Activated CD8-positive, alpha-beta T cell treated with anti-CD3 and anti-CD28 coated beads for 36 hours (primary cell): Measurements from ENCODE around the gene CENPP. TPM values are rescaled to one million over a fixed set of nuclear protein-coding genes. Genes with fewer than 3 reads are reported as not detected.

Experiments used
- ATAC-seq: fragments of 200-7000 bp; cut with Tn5 transposase; one replicate; pipeline ENCODE4 v1.10.0; 2021; ENCODE audit warnings: mild to moderate bottlenecking, moderate library complexity
- CTCF ChIA-PET: fragments of 350-600 bp; sonication (Branson Sonifier 250); formaldehyde crosslinking; loops from one replicate; lab custom pipeline; 2021; ENCODE audit warnings: antibody characterized with exemption; lab: Charles Lee
- POLR2A ChIA-PET: fragments of 350-600 bp; sonication (Branson Sonifier 250); formaldehyde crosslinking; loops from one replicate; lab custom pipeline; 2021; ENCODE audit warnings: antibody characterized with exemption; lab: Charles Lee
- DNase-seq: peaks from one replicate; pipeline ENCODE4 v3.0.0-alpha.2; 2020
- H3K27ac Mint-ChIP-seq: one replicate; pipeline ENCODE4 v1.8.0; 2021; ENCODE audit warnings: mild to moderate bottlenecking, mixed read lengths
- H3K27me3 Mint-ChIP-seq: one replicate; pipeline ENCODE4 v1.8.0; 2021; ENCODE audit warnings: mixed read lengths
- H3K36me3 Mint-ChIP-seq: one replicate; pipeline ENCODE4 v1.8.0; 2021; ENCODE audit warnings: low read depth, mixed read lengths
- H3K4me1 Mint-ChIP-seq: one replicate; pipeline ENCODE4 v1.8.0; 2021; ENCODE audit warnings: low read depth, mixed read lengths
- H3K4me3 Mint-ChIP-seq: one replicate; pipeline ENCODE4 v1.8.0; 2021; ENCODE audit warnings: mild to moderate bottlenecking, moderate library complexity, mixed read lengths
- H3K9me3 Mint-ChIP-seq: one replicate; pipeline ENCODE4 v1.8.0; 2021; ENCODE audit warnings: mixed read lengths
- CTCF ChIP-seq: fragments of 200-600 bp; IDR thresholded peaks from one replicate; pipeline ENCODE4 v1.8.0; 2022; ENCODE audit warnings: antibody characterized with exemption, mild to moderate bottlenecking
- intact Hi-C: fragments of 100-400 bp; cut with micrococcal nuclease; formaldehyde crosslinking; loops from one replicate; pipeline ENCODE4 v1.10.0; 2022
- total RNA-seq, 2 experiments: library from RNA; stranded (reverse); gene quantifications; one replicate each; pipeline ENCODE4 v1.2.3, GENCODE V29; 2021

The CENPP gene
- total RNA-seq, 2 experiments from 2014 or later = 22.5 to 28.7 TPM

GRCh38 chr9:92603100-92603499 is 277.3 kb downstream of the CENPP start:
- CTCF ChIA-PET = no interaction called here
- POLR2A ChIA-PET = no interaction called here

GRCh38 chr9:92603990-92604389 is 278.2 kb downstream of the CENPP start:
- POLR2A ChIA-PET = no interaction called here
- TF ChIP-seq CTCF = no peak
- no peaks in the 10 kb centered on the region for H3K4me1 Mint-ChIP-seq
- H3K9me3 Mint-ChIP-seq = no peaks in the 10 kb centered on the region
- H3K4me3 Mint-ChIP-seq = no peak overlapping the region
- H3K36me3 Mint-ChIP-seq = peaks cover 5% of the 10 kb centered on the region
- CTCF ChIA-PET = no interaction called here
- intact Hi-C loops = no loop called here
- ATAC-seq (no peak), DNase-seq (no peak)
- no peaks in the 10 kb centered on the region for H3K27me3 Mint-ChIP-seq
- no peak overlapping the region for H3K27ac Mint-ChIP-seq

More at GRCh38 chr9:92603100-92603499, 277.3 kb downstream of the CENPP start:
- TF ChIP-seq CTCF = no peak
- H3K27me3 Mint-ChIP-seq = no peaks in the 10 kb centered on the region
- H3K36me3 Mint-ChIP-seq = peaks cover 5% of the 10 kb centered on the region
- no peaks in the 10 kb centered on the region for H3K9me3 Mint-ChIP-seq
- DNase-seq (no peak), ATAC-seq (no peak)
- H3K4me3 Mint-ChIP-seq = no peak overlapping the region
- no peak overlapping the region for H3K27ac Mint-ChIP-seq
- no peaks in the 10 kb centered on the region for H3K4me1 Mint-ChIP-seq
- intact Hi-C loops = no loop called here

GRCh38 chr9:92605224-92605623 is 279.5 kb downstream of the CENPP start:
- H3K4me3 Mint-ChIP-seq = no peak overlapping the region
- intact Hi-C loops = no loop called here
- DNase-seq = no peak
- H3K27ac Mint-ChIP-seq = no peak overlapping the region
- no peaks in the 10 kb centered on the region for H3K4me1 Mint-ChIP-seq
- no peaks in the 10 kb centered on the region for H3K9me3 Mint-ChIP-seq
- no peaks in the 10 kb centered on the region for H3K27me3 Mint-ChIP-seq
- peaks cover 5% of the 10 kb centered on the region for H3K36me3 Mint-ChIP-seq
- ChIA-PET POLR2A (no interaction called here), CTCF (no interaction called here)
- ATAC-seq = no peak
- TF ChIP-seq CTCF = no peak

GRCh38 chr9:92607088-92607487 is 281.3 kb downstream of the CENPP start:
- Mint-ChIP-seq H3K27me3 (no peaks in the 10 kb centered on the region), H3K36me3 (peaks cover 12% of the 10 kb centered on the region), H3K4me1 (no peaks in the 10 kb centered on the region), H3K4me3 (no peak overlapping the region), H3K27ac (no peak overlapping the region), H3K9me3 (no peaks in the 10 kb centered on the region)
- no peak for TF ChIP-seq CTCF
- DNase-seq (no peak), ATAC-seq (no peak)
- ChIA-PET POLR2A (interaction anchor here (0.8 kb wide), 1 partner anchor 157 kb away, joined by 3 read pairs; no protein-coding TSS in a partner anchor), CTCF (no interaction called here)
- intact Hi-C loops = no loop called here

- Mint-ChIP-seq H3K27ac (no peak overlapping the region), H3K36me3 (peaks cover 16% of the 10 kb centered on the region), H3K4me3 (no peak overlapping the region), H3K27me3 (no peaks in the 10 kb centered on the region), H3K4me1 (no peaks in the 10 kb centered on the region), H3K9me3 (no peaks in the 10 kb centered on the region)
- no peak for TF ChIP-seq CTCF
- no peak for ATAC-seq
- intact Hi-C loops = no loop called here
- ChIA-PET CTCF (interaction anchor here (0.9 kb wide), 1 partner anchor 467 kb away, joined by 3 read pairs; no protein-coding TSS in a partner anchor), POLR2A (interaction anchor here (0.8 kb wide), 1 partner anchor 156 kb away, joined by 3 read pairs; no protein-coding TSS in a partner anchor)
- no peak for DNase-seq
Measured at GRCh38 chr9:92607773-92608172, 282.0 kb downstream of the CENPP start.
